ENCODE data around the gene MSL3B.

GRCh38 chr2:233822101-233822771 is 46.0 kb downstream of the MSL3B start:
- TF ChIP-seq CTCF (IDR thresholded peaks at IDR 0.05 in 4 of 5, conservative IDR thresholded peaks at IDR 0.05 in 1 of 5) (no peak), POLR2A (IDR thresholded peaks at IDR 0.05) (no peak)
